Measurements from ENCODE around the gene NFU1. TPM values are rescaled to one million over a fixed set of nuclear protein-coding genes. Genes with fewer than 3 reads are reported as not detected.

The NFU1 gene
- total and polyA plus RNA-seq, 8 donors: 36.2 to 51.6 (median 45.0) TPM

GRCh38 chr2:69381337-69381737, 55.9 kb downstream of the NFU1 start:
- H3K4me3 ChIP-seq: no peak overlapping the region
- H3K27me3 ChIP-seq: no peaks in the 10 kb centered on the region
- ATAC-seq (peak; percentile 49), DNase-seq (no peak)
- H3K27ac ChIP-seq: no peak overlapping the region
- no peaks in the 10 kb centered on the region for H3K9me3 ChIP-seq
- intact Hi-C loops (cut with DNase I): no loop called here
- no peak for TF ChIP-seq CTCF (IDR thresholded peaks at IDR 0.05)
- H3K4me1 ChIP-seq: peaks cover 0 to 54% of the 10 kb centered on the region in 2 donors
- H3K36me3 ChIP-seq: peaks cover 0 to 8% of the 10 kb centered on the region in 2 donors

- H3K36me3 ChIP-seq: peaks cover 0 to 8% of the 10 kb centered on the region in 2 donors
- DNase-seq (peak in 1 of 4 donors; percentile 54), ATAC-seq (peak; percentile 80)
- H3K4me1 ChIP-seq: peaks cover 0 to 49% of the 10 kb centered on the region in 2 donors
- no peaks in the 10 kb centered on the region for H3K27me3 ChIP-seq
- H3K4me3 ChIP-seq: no peak overlapping the region
- TF ChIP-seq CTCF (IDR thresholded peaks at IDR 0.05): no peak
- H3K27ac ChIP-seq: peak overlapping the region; percentile 5 to 25
- intact Hi-C loops (cut with DNase I): no loop called here
- no peaks in the 10 kb centered on the region for H3K9me3 ChIP-seq
These were observed 56.9 kb downstream of the NFU1 start for GRCh38 chr2:69380072-69380917.

GRCh38 chr2:69376403-69376802, 60.8 kb downstream of the NFU1 start:
- no peak for DNase-seq
- intact Hi-C loops (cut with DNase I): no loop called here
- peaks cover 0 to 30% of the 10 kb centered on the region in 2 donors for H3K36me3 ChIP-seq
- peaks cover 0 to 12% of the 10 kb centered on the region in 2 donors for H3K4me1 ChIP-seq
- H3K4me3 ChIP-seq: no peak overlapping the region
- no peak for TF ChIP-seq CTCF (IDR thresholded peaks at IDR 0.05)
- H3K27ac ChIP-seq: no peak overlapping the region
- no peak for ATAC-seq
- H3K9me3 ChIP-seq: no peaks in the 10 kb centered on the region
- H3K27me3 ChIP-seq: no peaks in the 10 kb centered on the region

- peak; percentile 52 to 60 for TF ChIP-seq CTCF (IDR thresholded peaks at IDR 0.05)
- Histone ChIP-seq H3K9me3 (no peaks in the 10 kb centered on the region), H3K27ac (no peak overlapping the region), H3K4me1 (peaks cover 0 to 6% of the 10 kb centered on the region in 2 donors), H3K36me3 (peaks cover 0 to 37% of the 10 kb centered on the region in 2 donors), H3K27me3 (no peaks in the 10 kb centered on the region), H3K4me3 (no peak overlapping the region)
- intact Hi-C loops (cut with DNase I): no loop called here
- peak; percentile 87 for ATAC-seq
- DNase-seq: no peak
These were observed 61.5 kb downstream of the NFU1 start for GRCh38 chr2:69375494-69376353.

- Histone ChIP-seq H3K27me3 (no peaks in the 10 kb centered on the region), H3K4me1 (peaks cover 0 to 6% of the 10 kb centered on the region in 2 donors), H3K4me3 (no peak overlapping the region), H3K27ac (no peak overlapping the region), H3K36me3 (peaks cover 0 to 58% of the 10 kb centered on the region in 2 donors), H3K9me3 (no peaks in the 10 kb centered on the region)
- no peak for TF ChIP-seq CTCF (IDR thresholded peaks at IDR 0.05)
- no peak for ATAC-seq
- intact Hi-C loops (cut with DNase I): no loop called here
- no peak for DNase-seq
These were observed 64.5 kb downstream of the NFU1 start for GRCh38 chr2:69372767-69373166.
